Activated naive CD4-positive, alpha-beta T cell treated with anti-CD3 and anti-CD28 coated beads, Interleukin-2, amount 10 ng/mL, durations not matched to agents 7 days and 5 days (primary cell): Measurements from ENCODE around the gene IGSF3.
"Not testable (repeated sequence)": the region's sequence is repeated elsewhere in the genome, so short reads cannot be mapped to it uniquely, and the experiment has no call there.

Source experiments
- CTCF ChIA-PET: fragments of 350-600 bp; sonication (Branson Sonifier 250); formaldehyde crosslinking; loops from one replicate; lab custom pipeline; 2021; ENCODE audit warnings: antibody characterized with exemption; lab: Charles Lee
- DNase-seq: peaks from one replicate; pipeline ENCODE4 v3.0.0-alpha.2; 2020
- H3K27ac Mint-ChIP-seq: one replicate; pipeline ENCODE4 v1.8.0; 2021; ENCODE audit warnings: mild to moderate bottlenecking, moderate library complexity, mixed read lengths
- H3K27me3 Mint-ChIP-seq: one replicate; pipeline ENCODE4 v1.8.0; 2021; ENCODE audit warnings: mild to moderate bottlenecking, mixed read lengths
- H3K36me3 Mint-ChIP-seq: one replicate; pipeline ENCODE4 v1.8.0; 2021; ENCODE audit warnings: mixed read lengths
- H3K4me1 Mint-ChIP-seq: one replicate; pipeline ENCODE4 v1.8.0; 2021; ENCODE audit warnings: mixed read lengths
- H3K4me3 Mint-ChIP-seq: one replicate; pipeline ENCODE4 v1.8.0; 2021; ENCODE audit warnings: mild to moderate bottlenecking, moderate library complexity, mixed read lengths
- H3K9me3 Mint-ChIP-seq: one replicate; pipeline ENCODE4 v1.8.0; 2021; ENCODE audit warnings: mixed read lengths

IGSF3 gene

DNA sequence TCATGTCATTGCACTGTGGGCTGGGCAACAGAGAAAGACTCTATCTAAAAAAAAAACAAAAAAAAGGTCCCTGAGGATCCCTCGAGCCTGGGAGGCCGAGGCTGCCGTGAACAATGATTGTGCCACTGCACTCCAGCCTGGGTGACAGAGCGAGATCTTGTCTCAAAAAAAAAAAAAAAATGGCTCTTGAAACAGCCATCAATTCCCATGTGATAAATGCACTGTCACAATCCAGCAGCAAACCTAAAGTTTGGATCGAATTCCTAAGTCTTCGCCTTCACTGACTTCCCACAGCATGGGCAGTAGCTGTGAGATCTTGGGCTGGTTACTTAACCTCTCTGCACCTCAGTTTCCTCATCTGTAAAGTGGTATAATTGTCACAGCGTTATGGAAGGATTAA lies 43.5 kb downstream of the IGSF3 start:
- Mint-ChIP-seq H3K4me1 (no peaks in the 10 kb centered on the region), H3K9me3 (no peaks in the 10 kb centered on the region), H3K27ac (no peak overlapping the region), H3K4me3 (no peak overlapping the region), H3K27me3 (peaks cover 28% of the 10 kb centered on the region), H3K36me3 (no peaks in the 10 kb centered on the region)
- CTCF ChIA-PET, result no interaction called here
- DNase-seq, result no peak

DNA sequence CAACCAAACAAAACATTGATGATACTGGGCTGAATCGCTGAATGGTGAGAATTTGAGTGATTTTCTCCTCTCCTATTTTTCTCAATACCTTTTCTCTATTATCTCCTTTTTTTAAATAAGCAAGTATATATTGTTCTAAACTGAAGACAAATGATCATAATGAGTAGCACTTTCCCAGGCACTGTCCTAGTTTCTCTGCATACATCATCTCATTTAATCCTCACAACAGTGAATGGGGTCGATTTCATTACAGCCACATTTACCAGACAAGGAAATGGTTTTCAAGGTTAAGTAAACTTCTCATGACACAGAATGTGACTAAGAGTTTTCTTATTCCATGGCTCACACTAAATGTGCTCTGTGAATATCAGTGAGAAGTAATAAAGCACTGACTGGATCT lies 45.0 kb downstream of the IGSF3 start:
- DNase-seq, H3K27ac Mint-ChIP-seq, H3K4me1 Mint-ChIP-seq, H3K4me3 Mint-ChIP-seq, H3K36me3 Mint-ChIP-seq, H3K9me3 Mint-ChIP-seq, CTCF ChIA-PET: not testable (repeated sequence)
- peaks cover 28% of the 10 kb centered on the region for H3K27me3 Mint-ChIP-seq

DNA sequence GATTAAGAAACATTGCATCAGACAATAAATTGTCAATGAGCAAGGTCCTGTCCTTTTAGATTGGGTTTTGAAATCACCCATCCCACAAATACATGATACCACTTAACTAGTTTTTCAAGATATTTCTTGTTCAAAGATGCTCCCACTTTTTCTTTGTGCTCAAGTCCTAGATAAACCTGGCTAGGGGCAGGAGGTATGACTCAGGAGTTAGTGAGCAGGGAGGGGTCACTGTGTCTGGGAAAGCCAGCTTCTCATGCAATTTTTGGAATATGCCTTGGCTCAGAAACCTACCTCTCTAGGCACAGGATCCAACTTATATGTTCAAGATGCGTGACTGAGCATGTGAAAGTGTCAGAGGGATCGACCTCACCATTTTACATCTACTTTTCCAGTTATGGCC lies 45.8 kb downstream of the IGSF3 start:
- DNase-seq, CTCF ChIA-PET, H3K9me3 Mint-ChIP-seq, H3K36me3 Mint-ChIP-seq, H3K4me3 Mint-ChIP-seq, H3K27ac Mint-ChIP-seq, H3K4me1 Mint-ChIP-seq: not testable (repeated sequence)
- H3K27me3 Mint-ChIP-seq, result peaks cover 21% of the 10 kb centered on the region

DNA sequence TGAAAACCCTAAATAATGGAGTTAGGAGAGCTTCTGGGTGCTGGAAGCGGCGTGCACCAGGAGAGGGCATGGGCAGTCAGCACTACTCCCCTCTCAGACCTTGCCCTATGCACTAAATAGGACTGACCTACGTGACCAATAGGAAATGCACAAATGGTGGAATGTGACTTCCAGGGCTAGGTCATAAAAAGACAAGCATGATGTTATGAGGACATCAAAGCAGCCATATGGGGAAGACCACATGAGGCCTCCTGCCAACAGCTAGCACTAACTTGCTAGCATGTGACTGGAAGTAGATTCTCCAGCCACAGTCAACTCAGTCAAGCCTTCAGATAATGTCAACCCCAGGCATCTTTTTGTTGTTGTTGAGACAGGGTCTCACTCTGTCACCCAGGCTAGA lies 47.1 kb downstream of the IGSF3 start:
- CTCF ChIA-PET, H3K4me3 Mint-ChIP-seq, H3K9me3 Mint-ChIP-seq, H3K36me3 Mint-ChIP-seq, H3K27ac Mint-ChIP-seq, DNase-seq, H3K4me1 Mint-ChIP-seq: not testable (repeated sequence)
- peaks cover 16% of the 10 kb centered on the region for H3K27me3 Mint-ChIP-seq

DNA sequence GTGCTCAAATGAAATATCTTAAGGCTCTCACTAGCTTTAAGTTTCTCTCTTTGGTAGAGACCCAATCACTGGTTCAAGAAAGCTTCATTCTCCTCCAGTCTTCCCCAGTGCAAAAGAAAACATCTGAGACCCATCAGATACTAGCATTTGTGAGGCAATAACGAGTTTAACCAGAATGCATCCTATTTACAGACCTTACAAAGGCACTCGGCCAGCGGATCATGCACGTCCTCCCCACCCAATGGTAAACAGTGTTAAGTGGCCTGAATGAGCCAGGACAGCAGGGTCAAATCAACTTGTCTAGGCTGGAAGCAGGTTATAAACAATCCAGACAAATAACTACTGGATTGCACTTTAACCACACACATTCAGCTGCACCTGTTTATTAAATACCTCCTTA lies 48.4 kb downstream of the IGSF3 start:
- H3K9me3 Mint-ChIP-seq, H3K4me3 Mint-ChIP-seq, CTCF ChIA-PET, DNase-seq, H3K4me1 Mint-ChIP-seq, H3K27ac Mint-ChIP-seq, H3K36me3 Mint-ChIP-seq: not testable (repeated sequence)
- peaks cover 14% of the 10 kb centered on the region for H3K27me3 Mint-ChIP-seq

DNA sequence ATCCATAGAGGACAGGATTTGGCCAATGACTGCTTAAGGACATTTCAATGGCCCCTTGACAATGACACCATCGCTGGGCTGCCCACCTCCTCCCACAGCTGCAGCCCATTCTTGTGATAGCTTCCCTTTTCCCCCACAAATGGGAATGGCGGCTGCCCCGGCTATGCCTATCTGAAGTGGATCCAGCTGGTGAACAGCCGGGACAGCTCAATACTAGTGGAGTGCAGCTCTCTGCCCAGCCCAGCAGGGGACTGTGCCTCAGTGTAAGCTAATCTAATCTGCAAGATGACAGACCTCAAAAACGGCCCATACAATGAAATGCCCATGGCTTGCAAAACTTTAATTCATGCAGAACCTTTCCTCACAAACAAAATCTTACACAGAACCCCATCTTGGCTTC lies 49.7 kb downstream of the IGSF3 start:
- DNase-seq, H3K4me3 Mint-ChIP-seq, CTCF ChIA-PET, H3K36me3 Mint-ChIP-seq, H3K27ac Mint-ChIP-seq, H3K4me1 Mint-ChIP-seq, H3K9me3 Mint-ChIP-seq: not testable (repeated sequence)
- peaks cover 14% of the 10 kb centered on the region for H3K27me3 Mint-ChIP-seq

DNA sequence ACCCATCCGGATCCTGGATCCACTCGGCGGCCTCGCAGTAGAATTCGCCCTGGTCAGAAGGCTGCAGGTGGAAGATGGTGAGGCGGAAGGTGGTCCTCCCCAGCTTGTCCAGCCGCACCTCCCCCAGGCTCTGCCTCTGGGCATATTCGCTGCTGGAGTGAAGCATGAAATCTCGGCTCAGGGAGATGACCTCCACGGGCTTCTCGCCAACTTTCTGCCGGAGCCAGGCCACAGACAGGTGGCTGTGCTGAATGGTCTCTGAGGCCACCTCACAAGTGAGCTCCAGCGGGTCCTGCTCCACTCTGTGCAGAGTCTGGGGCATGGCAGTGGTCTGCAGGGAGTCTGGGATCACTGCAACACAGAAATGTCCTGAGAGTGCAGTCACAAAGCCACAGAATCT lies 53.7 kb downstream of the IGSF3 start:
- CTCF ChIA-PET, H3K27ac Mint-ChIP-seq, DNase-seq, H3K36me3 Mint-ChIP-seq, H3K9me3 Mint-ChIP-seq, H3K4me1 Mint-ChIP-seq, H3K4me3 Mint-ChIP-seq: not testable (repeated sequence)
- peaks cover 21% of the 10 kb centered on the region for H3K27me3 Mint-ChIP-seq

DNA sequence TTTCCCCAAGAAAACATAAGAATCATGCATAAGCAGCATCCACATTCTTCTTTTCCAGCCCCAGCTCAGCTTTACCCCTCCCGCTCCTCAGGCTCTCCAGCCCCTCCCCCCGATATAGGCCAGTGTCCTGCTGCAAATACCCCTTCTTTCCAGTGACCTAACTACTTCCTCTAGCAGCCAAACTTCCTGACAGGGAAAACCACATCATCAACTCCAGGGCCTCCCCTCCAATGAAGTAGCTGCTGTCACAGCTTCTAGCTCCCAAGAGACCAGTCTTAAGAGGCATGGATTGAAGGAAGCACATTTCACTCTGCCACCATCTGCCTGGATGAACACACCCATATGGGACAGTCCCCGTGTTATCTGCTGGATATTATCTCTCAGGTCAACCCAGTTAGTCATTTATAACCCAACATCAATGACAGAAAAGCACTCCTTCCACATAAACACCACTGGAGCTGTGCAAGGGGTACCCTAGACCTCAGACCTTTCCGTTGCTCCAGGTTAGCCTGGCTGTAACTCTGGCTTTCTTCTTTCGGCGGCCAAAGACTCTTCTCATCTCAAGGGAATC lies 57.6 kb downstream of the IGSF3 start:
- H3K4me3 Mint-ChIP-seq, H3K9me3 Mint-ChIP-seq, H3K27ac Mint-ChIP-seq, H3K4me1 Mint-ChIP-seq, CTCF ChIA-PET, H3K36me3 Mint-ChIP-seq, DNase-seq: not testable (repeated sequence)
- peaks cover 20% of the 10 kb centered on the region for H3K27me3 Mint-ChIP-seq

DNA sequence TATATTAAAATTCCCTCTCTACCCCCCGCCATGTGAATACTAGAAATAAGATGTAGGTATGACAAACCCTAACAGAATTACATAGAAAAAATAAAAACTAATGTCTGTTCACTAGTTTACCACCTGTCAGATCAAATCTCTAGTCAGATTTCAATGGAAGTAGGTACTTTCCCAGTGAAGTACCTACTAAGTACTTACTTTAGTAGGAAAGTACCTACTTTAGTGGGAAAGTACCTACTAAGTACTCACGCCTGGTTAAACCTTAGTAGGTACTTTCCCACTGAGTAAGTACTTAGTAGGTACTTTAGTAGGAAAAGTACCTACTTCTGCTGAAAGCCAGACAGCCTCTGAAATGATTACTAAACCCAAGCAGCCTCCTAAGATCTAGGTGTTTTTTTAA lies 58.7 kb downstream of the IGSF3 start:
- CTCF ChIA-PET, H3K36me3 Mint-ChIP-seq, H3K9me3 Mint-ChIP-seq, H3K4me3 Mint-ChIP-seq, DNase-seq, H3K4me1 Mint-ChIP-seq, H3K27ac Mint-ChIP-seq: not testable (repeated sequence)
- peaks cover 17% of the 10 kb centered on the region for H3K27me3 Mint-ChIP-seq

DNA sequence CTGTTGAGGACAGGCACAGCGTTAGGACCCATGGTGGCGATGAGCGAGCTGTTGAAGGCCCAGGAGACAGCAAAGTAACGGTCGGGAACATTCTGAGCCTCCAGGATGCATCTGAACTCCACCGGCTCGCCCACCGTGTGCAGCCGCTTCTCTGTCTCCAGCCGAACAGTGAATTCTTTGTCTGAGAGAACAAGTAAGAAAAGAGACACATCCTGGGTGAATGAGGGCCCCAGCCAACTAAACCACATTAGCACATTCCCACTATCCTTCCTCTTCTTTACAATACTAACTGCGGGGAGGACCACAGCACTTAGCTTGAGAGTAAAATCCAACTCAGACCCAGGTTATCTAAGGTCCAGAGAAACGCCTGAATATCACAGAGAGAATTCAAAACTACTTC lies 59.4 kb downstream of the IGSF3 start:
- H3K4me1 Mint-ChIP-seq, CTCF ChIA-PET, H3K36me3 Mint-ChIP-seq, H3K4me3 Mint-ChIP-seq, H3K9me3 Mint-ChIP-seq, DNase-seq, H3K27ac Mint-ChIP-seq: not testable (repeated sequence)
- H3K27me3 Mint-ChIP-seq, result peaks cover 21% of the 10 kb centered on the region

DNA sequence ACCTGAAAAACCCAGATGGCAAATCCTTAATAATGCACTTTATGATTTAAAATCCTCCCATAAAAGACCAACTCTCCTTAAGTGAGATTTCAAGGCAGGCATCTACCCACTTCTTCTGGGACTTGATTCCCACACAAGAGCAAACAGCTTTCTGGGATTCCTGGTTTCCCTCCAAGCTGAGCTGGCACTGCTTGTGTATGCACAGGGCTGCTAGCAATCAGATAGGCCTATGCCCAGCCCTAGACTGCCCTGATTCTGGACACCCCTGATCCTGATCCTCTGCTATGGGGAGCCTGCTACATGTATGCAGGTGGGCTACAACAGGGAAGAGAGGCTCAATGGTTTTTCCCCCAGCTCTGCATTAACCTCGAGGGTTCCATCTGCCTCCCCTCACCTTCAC lies 60.1 kb downstream of the IGSF3 start:
- H3K4me1 Mint-ChIP-seq, H3K4me3 Mint-ChIP-seq, CTCF ChIA-PET, DNase-seq, H3K9me3 Mint-ChIP-seq, H3K36me3 Mint-ChIP-seq, H3K27ac Mint-ChIP-seq: not testable (repeated sequence)
- peaks cover 19% of the 10 kb centered on the region for H3K27me3 Mint-ChIP-seq

DNA sequence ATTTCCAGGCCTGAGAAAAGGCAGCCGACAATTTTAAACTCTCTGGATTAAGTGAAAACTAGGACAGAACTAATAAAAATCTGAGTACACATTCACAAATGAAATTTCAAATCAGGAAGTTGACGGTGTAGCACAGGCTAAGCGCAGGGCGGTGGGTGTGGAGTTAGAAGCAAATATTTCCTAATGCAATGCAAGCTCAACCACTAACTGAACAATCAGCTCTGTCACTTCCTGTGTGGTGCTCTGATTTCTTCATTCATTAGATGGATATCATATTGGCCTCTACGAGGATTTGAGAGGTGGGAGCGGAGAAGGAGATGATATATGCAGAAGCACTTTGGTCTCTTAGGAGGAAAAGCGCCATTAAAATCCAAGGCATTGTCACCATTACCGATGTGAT lies 61.5 kb downstream of the IGSF3 start:
- H3K27me3 Mint-ChIP-seq, result peaks cover 11% of the 10 kb centered on the region
- H3K36me3 Mint-ChIP-seq, H3K4me3 Mint-ChIP-seq, CTCF ChIA-PET, H3K27ac Mint-ChIP-seq, H3K4me1 Mint-ChIP-seq, H3K9me3 Mint-ChIP-seq, DNase-seq: not testable (repeated sequence)

DNA sequence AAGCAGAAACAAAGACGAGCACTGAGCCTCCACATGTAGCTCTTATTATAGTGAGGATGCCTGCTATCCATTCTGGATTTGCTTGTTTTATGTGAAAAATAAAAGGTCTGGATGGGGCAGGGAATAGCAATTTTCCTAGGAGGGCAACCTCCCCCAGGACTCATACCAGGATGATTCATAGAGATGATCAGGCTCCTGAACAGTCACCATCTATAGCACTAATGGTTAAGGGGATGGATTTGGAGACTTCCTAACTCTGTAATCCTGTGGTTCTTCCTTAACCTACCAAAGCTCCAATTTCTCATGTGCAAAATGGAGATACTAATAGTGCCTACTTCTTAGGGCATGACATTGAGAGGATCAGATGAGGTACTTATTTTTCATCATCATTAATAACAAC lies 62.2 kb downstream of the IGSF3 start:
- Mint-ChIP-seq H3K36me3 (no peaks in the 10 kb centered on the region), H3K27ac (no peak overlapping the region), H3K9me3 (no peaks in the 10 kb centered on the region), H3K4me3 (no peak overlapping the region), H3K4me1 (peaks cover 7% of the 10 kb centered on the region), H3K27me3 (peaks cover 10% of the 10 kb centered on the region)
- DNase-seq, result no peak
- CTCF ChIA-PET, result no interaction called here

DNA sequence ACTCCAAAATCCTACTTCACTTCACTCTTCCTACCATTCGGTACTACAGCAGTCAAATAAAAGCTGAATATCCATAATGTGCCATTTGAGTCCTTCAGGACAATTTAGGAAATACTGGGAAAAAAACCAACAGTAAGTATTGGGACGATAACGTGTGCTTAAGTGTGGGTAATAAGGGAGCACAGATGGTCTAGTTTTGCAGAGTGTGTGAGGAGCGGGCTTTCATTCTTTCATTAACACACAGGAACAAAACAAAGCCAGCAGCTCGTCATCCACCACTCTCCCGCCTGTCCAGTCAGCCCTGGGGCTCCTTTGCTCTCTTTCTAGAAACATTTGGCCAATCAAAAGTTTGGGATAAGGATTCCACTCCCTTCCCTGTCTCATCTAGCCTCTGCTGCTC lies 63.1 kb downstream of the IGSF3 start:
- not testable (repeated sequence) for H3K9me3 Mint-ChIP-seq, H3K36me3 Mint-ChIP-seq, DNase-seq, H3K4me1 Mint-ChIP-seq, H3K27ac Mint-ChIP-seq, H3K4me3 Mint-ChIP-seq
- CTCF ChIA-PET, result interaction anchor here (0.8 kb wide), 1 partner anchor 9 kb away, joined by 3 read pairs; no protein-coding TSS in a partner anchor
- peaks cover 11% of the 10 kb centered on the region for H3K27me3 Mint-ChIP-seq

DNA sequence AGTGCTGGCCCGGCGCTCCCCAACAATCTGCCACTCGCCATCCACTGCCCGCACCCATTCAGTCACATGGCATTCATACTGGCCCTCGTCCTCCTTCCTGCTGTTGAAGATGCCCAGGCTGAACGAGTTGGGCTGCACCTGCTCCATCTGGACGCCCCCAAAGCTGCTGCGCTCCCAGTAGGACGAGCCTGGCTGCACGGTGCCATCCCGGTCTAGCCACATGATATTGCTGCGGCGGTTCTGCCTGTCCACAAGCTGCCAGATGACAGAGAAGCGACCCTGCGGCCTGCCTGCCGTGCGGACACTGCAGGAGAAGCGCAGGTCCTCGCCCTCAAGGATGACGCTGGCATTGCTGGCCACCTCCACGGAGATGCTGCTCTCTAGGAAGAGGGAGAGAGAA lies 63.9 kb downstream of the IGSF3 start:
- DNase-seq, H3K4me3 Mint-ChIP-seq, H3K9me3 Mint-ChIP-seq, H3K36me3 Mint-ChIP-seq, H3K27ac Mint-ChIP-seq, H3K4me1 Mint-ChIP-seq: not testable (repeated sequence)
- CTCF ChIA-PET, result interaction anchor here (0.8 kb wide), 1 partner anchor 8 kb away, joined by 3 read pairs; no protein-coding TSS in a partner anchor
- H3K27me3 Mint-ChIP-seq, result peaks cover 13% of the 10 kb centered on the region

DNA sequence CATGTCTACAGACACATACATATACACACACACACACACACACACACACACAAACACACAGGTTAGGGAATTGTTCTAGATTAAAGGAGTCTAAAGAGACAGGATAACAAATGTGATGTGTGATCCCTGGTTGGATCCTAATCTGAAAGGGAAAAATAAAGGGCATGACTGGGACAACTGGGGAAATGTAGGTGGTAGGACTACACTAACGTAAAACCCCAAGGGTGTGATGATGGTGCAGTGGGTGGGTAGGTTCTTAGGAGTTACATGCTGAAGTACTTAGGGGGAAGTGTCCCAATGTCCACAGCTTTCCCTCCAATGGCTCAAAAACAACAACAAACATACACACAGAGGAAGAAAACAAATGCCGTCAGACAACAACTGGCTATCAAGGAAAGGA lies 68.2 kb downstream of the IGSF3 start:
- H3K36me3 Mint-ChIP-seq, DNase-seq, CTCF ChIA-PET, H3K9me3 Mint-ChIP-seq, H3K27ac Mint-ChIP-seq, H3K4me3 Mint-ChIP-seq: not testable (repeated sequence)
- peaks cover 10% of the 10 kb centered on the region for H3K4me1 Mint-ChIP-seq
- H3K27me3 Mint-ChIP-seq, result peaks cover 39% of the 10 kb centered on the region
